Measurements from ENCODE around the gene DUS4L.
A peak's percentile ranks its signal among the peaks of the same experiment; 100 is the strongest.

The DUS4L gene

DNA sequence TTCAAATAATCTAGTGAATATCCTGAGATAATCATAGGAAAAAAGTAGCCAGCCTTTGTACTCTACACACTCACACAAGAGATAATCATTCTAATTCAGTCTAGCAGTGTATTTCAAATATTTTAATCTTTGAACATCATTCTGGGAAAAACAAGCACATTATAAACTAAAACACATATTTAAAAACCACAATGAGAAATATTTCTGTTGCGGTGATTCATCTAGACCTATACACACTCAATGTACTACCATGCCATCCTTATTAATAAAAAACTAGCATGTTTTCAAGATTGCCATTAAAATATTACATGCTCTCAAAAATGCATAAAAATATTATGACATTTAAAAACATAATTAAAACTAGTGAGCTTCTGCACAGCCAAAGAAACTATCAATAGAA, 11.8 kb upstream of the DUS4L start:
- no peaks in the 10 kb centered on the region for H3K9me3 ChIP-seq (ENCODE audit: control insufficient read depth, insufficient read depth, low read depth, low read length)
- no peak overlapping the region for H3K27ac ChIP-seq (ENCODE audit: low read depth, low read length)
- peaks cover 38% of the 10 kb centered on the region for H3K36me3 ChIP-seq (ENCODE audit: control insufficient read depth, insufficient read depth, low read length)
- H3K9ac ChIP-seq (ENCODE audit: low read length), result no peak overlapping the region
- no peak overlapping the region for H3K4me3 ChIP-seq (ENCODE audit: low read depth, low read length)
- no peaks in the 10 kb centered on the region for H3K4me1 ChIP-seq (ENCODE audit: control insufficient read depth, insufficient read depth, low read length)
- H3K27me3 ChIP-seq (ENCODE audit: control insufficient read depth, insufficient read depth, low read length), result no peaks in the 10 kb centered on the region

DNA sequence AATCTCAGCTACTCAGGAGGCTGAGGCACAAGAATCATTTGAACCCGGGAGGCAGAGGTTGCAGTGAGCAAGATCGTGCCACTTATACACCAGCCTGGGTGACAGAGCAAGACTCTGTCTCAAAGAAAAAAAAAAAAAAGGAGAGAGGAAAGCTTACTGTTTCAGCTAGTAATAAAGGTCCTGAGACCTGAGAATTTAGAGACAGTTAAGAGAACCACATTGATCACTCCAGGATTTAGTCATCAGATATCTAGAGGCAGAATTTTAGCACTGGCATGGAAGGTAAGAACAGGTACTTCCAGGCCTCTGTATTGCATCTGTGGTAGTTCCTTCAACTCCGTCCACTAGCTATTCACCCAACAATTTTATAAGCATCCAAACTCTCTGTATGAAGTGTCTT, 7.9 kb upstream of the DUS4L start:
- Histone ChIP-seq H3K9ac (ENCODE audit: low read length) (no peak overlapping the region), H3K9me3 (ENCODE audit: control insufficient read depth, insufficient read depth, low read depth, low read length) (no peaks in the 10 kb centered on the region), H3K4me3 (ENCODE audit: low read depth, low read length) (no peak overlapping the region), H3K4me1 (ENCODE audit: control insufficient read depth, insufficient read depth, low read length) (no peaks in the 10 kb centered on the region), H3K27me3 (ENCODE audit: control insufficient read depth, insufficient read depth, low read length) (no peaks in the 10 kb centered on the region), H3K36me3 (ENCODE audit: control insufficient read depth, insufficient read depth, low read length) (peaks cover 38% of the 10 kb centered on the region), H3K27ac (ENCODE audit: low read depth, low read length) (no peak overlapping the region)

DNA sequence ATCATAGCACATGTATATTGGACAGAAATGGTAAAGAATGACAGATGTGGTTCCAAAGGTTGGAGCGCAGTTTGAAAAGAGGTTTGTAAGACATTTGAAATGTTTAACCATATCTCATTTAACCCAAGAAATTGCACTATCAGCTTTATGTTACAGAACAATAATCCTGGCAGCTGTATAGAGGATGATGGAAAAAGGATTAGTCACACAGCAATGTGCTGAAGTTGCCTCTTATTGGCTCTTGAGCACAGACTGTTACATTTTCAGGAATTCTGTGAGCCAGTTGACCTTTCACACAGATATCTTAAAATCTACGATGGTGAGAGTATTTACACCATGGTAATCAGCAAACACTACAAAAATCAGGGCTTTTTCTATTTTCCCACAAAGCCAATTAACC, 3.9 kb upstream of the DUS4L start:
- Histone ChIP-seq H3K27ac (ENCODE audit: low read depth, low read length) (no peak overlapping the region), H3K4me3 (ENCODE audit: low read depth, low read length) (no peak overlapping the region), H3K4me1 (ENCODE audit: control insufficient read depth, insufficient read depth, low read length) (peaks cover 13% of the 10 kb centered on the region), H3K27me3 (ENCODE audit: control insufficient read depth, insufficient read depth, low read length) (no peaks in the 10 kb centered on the region), H3K9me3 (ENCODE audit: control insufficient read depth, insufficient read depth, low read depth, low read length) (no peaks in the 10 kb centered on the region), H3K36me3 (ENCODE audit: control insufficient read depth, insufficient read depth, low read length) (peaks cover 17% of the 10 kb centered on the region), H3K9ac (ENCODE audit: low read length) (no peak overlapping the region)

GRCh38 chr7:107560898-107561516, 2.8 kb upstream of the DUS4L start:
- Histone ChIP-seq H3K9me3 (ENCODE audit: control insufficient read depth, insufficient read depth, low read depth, low read length) (no peaks in the 10 kb centered on the region), H3K4me3 (ENCODE audit: low read depth, low read length) (no peak overlapping the region), H3K27ac (ENCODE audit: low read depth, low read length) (no peak overlapping the region), H3K4me1 (ENCODE audit: control insufficient read depth, insufficient read depth, low read length) (peaks cover 13% of the 10 kb centered on the region), H3K9ac (ENCODE audit: low read length) (no peak overlapping the region), H3K36me3 (ENCODE audit: control insufficient read depth, insufficient read depth, low read length) (peaks cover 15% of the 10 kb centered on the region), H3K27me3 (ENCODE audit: control insufficient read depth, insufficient read depth, low read length) (no peaks in the 10 kb centered on the region)

GRCh38 chr7:107563081-107563774, 543 bp upstream of the DUS4L start:
- peak overlapping the region; percentile 94 for H3K9ac ChIP-seq (ENCODE audit: low read length)
- H3K4me1 ChIP-seq (ENCODE audit: control insufficient read depth, insufficient read depth, low read length), result peaks cover 13% of the 10 kb centered on the region
- peak overlapping the region; percentile 76; the same call in 1 of the 2 replicates for H3K27ac ChIP-seq (ENCODE audit: low read depth, low read length)
- H3K27me3 ChIP-seq (ENCODE audit: control insufficient read depth, insufficient read depth, low read length), result no peaks in the 10 kb centered on the region
- H3K9me3 ChIP-seq (ENCODE audit: control insufficient read depth, insufficient read depth, low read depth, low read length), result no peaks in the 10 kb centered on the region
- H3K36me3 ChIP-seq (ENCODE audit: control insufficient read depth, insufficient read depth, low read length), result peaks cover 6% of the 10 kb centered on the region; the same call in 1 of the 2 replicates
- peak overlapping the region; percentile 94 for H3K4me3 ChIP-seq (ENCODE audit: low read depth, low read length)

- H3K36me3 ChIP-seq (ENCODE audit: control insufficient read depth, insufficient read depth, low read length), result peaks cover 6% of the 10 kb centered on the region; the same call in 1 of the 2 replicates
- H3K4me3 ChIP-seq (ENCODE audit: low read depth, low read length), result peak overlapping the region; percentile 94
- peaks cover 13% of the 10 kb centered on the region for H3K4me1 ChIP-seq (ENCODE audit: control insufficient read depth, insufficient read depth, low read length)
- peak overlapping the region; percentile 78 for H3K27ac ChIP-seq (ENCODE audit: low read depth, low read length)
- H3K9ac ChIP-seq (ENCODE audit: low read length), result peak overlapping the region; percentile 94
- no peaks in the 10 kb centered on the region for H3K27me3 ChIP-seq (ENCODE audit: control insufficient read depth, insufficient read depth, low read length)
- H3K9me3 ChIP-seq (ENCODE audit: control insufficient read depth, insufficient read depth, low read depth, low read length), result no peaks in the 10 kb centered on the region
These were observed 955 bp downstream of the DUS4L start for GRCh38 chr7:107564553-107565298.

- Histone ChIP-seq H3K9ac (ENCODE audit: low read length) (no peak overlapping the region), H3K27me3 (ENCODE audit: control insufficient read depth, insufficient read depth, low read length) (no peaks in the 10 kb centered on the region), H3K4me3 (ENCODE audit: low read depth, low read length) (no peak overlapping the region), H3K4me1 (ENCODE audit: control insufficient read depth, insufficient read depth, low read length) (no peaks in the 10 kb centered on the region), H3K36me3 (ENCODE audit: control insufficient read depth, insufficient read depth, low read length) (peaks cover 32% of the 10 kb centered on the region), H3K27ac (ENCODE audit: low read depth, low read length) (no peak overlapping the region), H3K9me3 (ENCODE audit: control insufficient read depth, insufficient read depth, low read depth, low read length) (no peaks in the 10 kb centered on the region)
These were observed 6.5 kb downstream of the DUS4L start for GRCh38 chr7:107570298-107570697.

DNA sequence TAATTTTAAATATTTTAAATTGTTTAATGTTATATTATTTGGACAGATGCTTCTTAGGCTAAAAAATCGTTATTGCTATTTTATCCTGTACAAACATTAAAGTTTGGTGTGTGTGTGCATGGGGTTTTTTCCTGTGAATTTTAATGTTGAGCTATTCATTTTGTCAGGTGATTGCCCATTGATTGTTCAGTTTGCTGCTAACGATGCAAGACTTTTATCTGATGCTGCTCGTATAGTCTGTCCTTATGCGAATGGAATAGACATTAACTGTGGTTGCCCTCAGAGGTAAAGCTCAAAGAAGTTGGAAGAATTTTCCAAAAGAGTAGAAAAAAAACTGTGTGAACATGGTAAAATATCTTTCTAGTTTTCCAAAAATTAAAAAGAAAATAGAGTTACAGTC, 9.8 kb downstream of the DUS4L start:
- Histone ChIP-seq H3K27me3 (ENCODE audit: control insufficient read depth, insufficient read depth, low read length) (no peaks in the 10 kb centered on the region), H3K9ac (ENCODE audit: low read length) (no peak overlapping the region), H3K9me3 (ENCODE audit: control insufficient read depth, insufficient read depth, low read depth, low read length) (no peaks in the 10 kb centered on the region), H3K36me3 (ENCODE audit: control insufficient read depth, insufficient read depth, low read length) (peaks cover 42% of the 10 kb centered on the region), H3K27ac (ENCODE audit: low read depth, low read length) (no peak overlapping the region), H3K4me3 (ENCODE audit: low read depth, low read length) (no peak overlapping the region), H3K4me1 (ENCODE audit: control insufficient read depth, insufficient read depth, low read length) (no peaks in the 10 kb centered on the region)

DNA sequence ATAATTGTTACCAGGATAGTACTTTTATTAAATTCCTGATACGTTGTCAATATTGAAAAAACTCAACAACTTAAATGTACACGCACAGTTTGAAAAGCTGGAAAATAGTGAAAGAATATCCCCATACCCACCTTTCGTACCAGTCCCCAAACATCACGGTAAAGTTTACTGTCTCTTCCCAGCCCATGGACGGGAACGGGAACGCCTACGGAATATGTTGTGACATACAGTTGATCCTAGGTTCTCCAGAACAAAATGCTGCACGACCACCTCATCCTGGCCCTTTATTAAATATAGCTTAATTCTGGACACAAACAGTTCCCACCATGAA, 15.7 kb downstream of the DUS4L start:
- H3K27me3 ChIP-seq (ENCODE audit: control insufficient read depth, insufficient read depth, low read length), result no peaks in the 10 kb centered on the region
- no peaks in the 10 kb centered on the region for H3K9me3 ChIP-seq (ENCODE audit: control insufficient read depth, insufficient read depth, low read depth, low read length)
- H3K4me3 ChIP-seq (ENCODE audit: low read depth, low read length), result peak overlapping the region; percentile 90
- peak overlapping the region; percentile 8; the same call in 1 of the 2 replicates for H3K27ac ChIP-seq (ENCODE audit: low read depth, low read length)
- H3K4me1 ChIP-seq (ENCODE audit: control insufficient read depth, insufficient read depth, low read length), result no peaks in the 10 kb centered on the region
- H3K36me3 ChIP-seq (ENCODE audit: control insufficient read depth, insufficient read depth, low read length), result peaks cover 26% of the 10 kb centered on the region
- peak overlapping the region; percentile 76 for H3K9ac ChIP-seq (ENCODE audit: low read length)

- Histone ChIP-seq H3K27me3 (ENCODE audit: control insufficient read depth, insufficient read depth, low read length) (no peaks in the 10 kb centered on the region), H3K27ac (ENCODE audit: low read depth, low read length) (peak within 1 kb of the TSS; percentile 8; the same call in 1 of the 2 replicates), H3K9me3 (ENCODE audit: control insufficient read depth, insufficient read depth, low read depth, low read length) (no peaks in the 10 kb centered on the region), H3K4me1 (ENCODE audit: control insufficient read depth, insufficient read depth, low read length) (no peaks in the 10 kb centered on the region), H3K4me3 (ENCODE audit: low read depth, low read length) (peak within 1 kb of the TSS; percentile 90), H3K9ac (ENCODE audit: low read length) (peak within 1 kb of the TSS; percentile 76), H3K36me3 (ENCODE audit: control insufficient read depth, insufficient read depth, low read length) (peaks cover 24% of the 10 kb centered on the region)
These were observed 16.3 kb downstream of the DUS4L start, which contains the start of gene BCAP29 for GRCh38 chr7:107579885-107580715. TSS of gene BCAP29 (plus strand) at chr7:107580246. CDS start at chr7:107580773, 527 bp downstream.
